Measurements from ENCODE around the gene GATD1.

Gene GATD1

DNA sequence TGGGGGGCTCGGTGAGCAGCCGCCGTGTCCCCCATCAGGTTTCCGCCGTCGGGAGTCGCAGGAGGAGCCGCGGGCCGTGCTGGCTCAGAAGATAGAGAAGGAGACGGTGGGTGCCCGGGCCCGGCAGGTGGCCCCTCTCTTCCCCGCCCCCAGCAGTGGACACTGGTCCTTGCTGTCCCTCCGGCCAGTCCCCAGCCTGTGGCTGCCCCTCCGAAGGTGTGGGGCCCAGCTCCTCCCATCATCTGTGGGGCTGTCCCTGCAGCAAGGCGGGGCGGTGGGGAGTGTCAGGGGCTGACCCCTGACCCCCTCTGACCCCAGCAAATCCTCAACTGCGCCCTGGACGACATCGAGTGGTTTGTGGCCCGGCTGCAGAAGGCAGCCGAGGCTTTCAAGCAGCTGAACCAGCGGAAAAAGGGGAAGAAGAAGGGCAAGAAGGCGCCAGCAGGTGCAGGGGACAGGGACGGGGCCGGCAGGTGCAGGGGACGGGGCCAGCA lies 56.0 kb downstream of the GATD1 start:
- Mint-ChIP-seq H3K27ac (no peak overlapping the region), H3K27me3 (ENCODE audit: low read depth, poor library complexity) (peaks cover 79% of the 10 kb centered on the region), H3K9me3 (peaks cover 5% of the 10 kb centered on the region), H3K36me3 (ENCODE audit: low read depth) (no peaks in the 10 kb centered on the region), H3K4me3 (no peak overlapping the region), H3K4me1 (peaks cover 15% of the 10 kb centered on the region)
- no peak for TF ChIP-seq CTCF (IDR thresholded peaks at IDR 0.05)
- DNase-seq: no peak

- Mint-ChIP-seq H3K9me3 (peaks cover 7% of the 10 kb centered on the region), H3K36me3 (ENCODE audit: low read depth) (no peaks in the 10 kb centered on the region), H3K4me1 (peaks cover 15% of the 10 kb centered on the region), H3K27ac (no peak overlapping the region), H3K27me3 (ENCODE audit: low read depth, poor library complexity) (peaks cover 79% of the 10 kb centered on the region), H3K4me3 (no peak overlapping the region)
- TF ChIP-seq CTCF (IDR thresholded peaks at IDR 0.05): no peak
- peak; percentile 82 for DNase-seq
Measured at GRCh38 chr11:720642-721246, 56.5 kb downstream of the GATD1 start.

- H3K27me3 Mint-ChIP-seq (ENCODE audit: low read depth, poor library complexity): peaks cover 75% of the 10 kb centered on the region
- TF ChIP-seq CTCF (IDR thresholded peaks at IDR 0.05): no peak
Measured at GRCh38 chr11:720017-720641, 57.2 kb downstream of the GATD1 start.

DNA sequence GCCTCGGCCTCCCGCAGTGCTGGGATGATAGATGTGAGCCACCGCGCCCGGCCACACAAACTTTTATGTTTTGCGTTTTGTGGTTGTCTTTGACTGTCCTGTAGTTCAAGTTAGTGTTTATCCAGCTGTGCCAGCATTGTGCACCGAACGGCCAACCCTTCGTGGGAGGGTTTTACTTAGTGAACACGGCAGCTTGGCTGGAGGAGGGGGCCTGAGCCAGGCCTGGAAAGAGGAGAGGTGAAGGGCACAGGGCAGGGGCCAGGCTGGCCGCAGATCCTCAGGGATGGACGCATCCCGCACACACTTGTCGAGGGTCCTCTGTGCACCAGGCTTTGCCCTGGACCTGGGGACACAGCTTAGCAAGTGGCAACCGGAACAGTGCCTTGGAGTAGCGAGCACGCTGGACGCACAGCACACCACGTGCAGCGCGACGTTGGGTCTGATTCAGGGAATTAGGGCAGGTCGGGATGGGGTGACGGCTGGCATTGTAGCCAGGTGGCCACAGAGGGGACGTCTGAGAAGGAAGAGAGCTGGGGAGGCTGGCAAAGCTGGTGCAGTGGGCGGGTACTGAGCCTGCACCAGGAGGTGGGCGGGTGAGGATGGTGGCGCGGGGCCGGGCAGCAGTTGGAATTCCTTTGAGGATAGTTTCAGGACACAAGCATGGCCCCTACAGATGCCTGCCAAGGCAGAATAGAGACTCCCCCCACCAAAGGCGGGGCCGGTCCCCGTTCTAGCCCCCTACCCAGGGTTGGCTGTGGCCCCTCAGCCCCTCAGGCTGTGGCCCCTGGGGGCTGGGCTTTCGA lies 57.9 kb downstream of the GATD1 start:
- H3K36me3 Mint-ChIP-seq (ENCODE audit: low read depth): no peaks in the 10 kb centered on the region
- H3K4me3 Mint-ChIP-seq: peak overlapping the region; percentile 50
- H3K9me3 Mint-ChIP-seq: peaks cover 18% of the 10 kb centered on the region
- DNase-seq: no peak
- peaks cover 12% of the 10 kb centered on the region for H3K4me1 Mint-ChIP-seq
- no peak for TF ChIP-seq CTCF (IDR thresholded peaks at IDR 0.05)
- H3K27me3 Mint-ChIP-seq (ENCODE audit: low read depth, poor library complexity): peaks cover 72% of the 10 kb centered on the region
- H3K27ac Mint-ChIP-seq: no peak overlapping the region

More at GRCh38 chr11:720017-720641, 57.2 kb downstream of the GATD1 start:
- H3K4me3 Mint-ChIP-seq: peak overlapping the region; percentile 38
- H3K9me3 Mint-ChIP-seq: peaks cover 11% of the 10 kb centered on the region
- DNase-seq: no peak
- H3K36me3 Mint-ChIP-seq (ENCODE audit: low read depth): no peaks in the 10 kb centered on the region
- no peak overlapping the region for H3K27ac Mint-ChIP-seq
- H3K4me1 Mint-ChIP-seq: peaks cover 15% of the 10 kb centered on the region

Data from nephron progenitor cell (in vitro differentiated cells).